Measurements from ENCODE around the gene ACTL10.

DNA sequence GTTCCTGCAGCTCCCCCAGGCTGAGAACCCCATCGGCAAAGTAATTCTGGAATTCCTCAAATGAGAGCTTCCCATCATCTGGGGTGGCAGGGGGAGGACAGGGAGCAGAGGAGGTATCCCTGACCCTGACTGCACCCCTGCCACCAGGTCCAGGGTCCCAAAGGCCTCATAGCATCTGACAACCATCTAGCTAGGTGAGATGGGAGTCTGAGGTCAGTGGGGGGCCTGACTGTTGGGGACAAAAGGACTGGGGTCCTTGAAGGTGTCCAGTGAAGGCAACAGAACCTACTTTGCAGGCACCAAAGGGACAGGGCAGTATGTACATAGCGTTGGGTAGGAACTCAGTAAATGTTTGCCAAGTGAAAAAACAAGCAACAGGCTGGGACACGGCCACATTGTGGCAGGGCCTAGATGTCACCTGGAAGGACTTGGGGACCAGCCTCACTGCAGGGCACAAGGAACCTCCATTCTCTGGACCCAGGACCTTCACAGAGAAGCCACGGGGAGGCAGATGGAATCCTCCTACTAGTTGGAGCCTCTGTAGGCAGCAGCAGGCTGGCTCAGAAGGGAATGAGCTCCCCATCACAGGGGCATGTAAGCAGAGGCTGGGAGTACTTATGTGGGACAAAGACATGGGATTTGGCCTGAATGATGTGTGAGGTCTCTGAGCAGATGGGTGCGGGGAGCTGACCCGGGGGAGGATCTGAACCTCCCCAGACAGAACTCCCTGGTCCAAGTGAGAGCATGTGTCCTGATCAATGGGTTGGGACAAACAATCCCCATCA lies 4.2 kb downstream of the ACTL10 start:
- no peak for TF ChIP-seq POLR2A (IDR thresholded peaks at IDR 0.05)
- TF ChIP-seq, protein P1, sequence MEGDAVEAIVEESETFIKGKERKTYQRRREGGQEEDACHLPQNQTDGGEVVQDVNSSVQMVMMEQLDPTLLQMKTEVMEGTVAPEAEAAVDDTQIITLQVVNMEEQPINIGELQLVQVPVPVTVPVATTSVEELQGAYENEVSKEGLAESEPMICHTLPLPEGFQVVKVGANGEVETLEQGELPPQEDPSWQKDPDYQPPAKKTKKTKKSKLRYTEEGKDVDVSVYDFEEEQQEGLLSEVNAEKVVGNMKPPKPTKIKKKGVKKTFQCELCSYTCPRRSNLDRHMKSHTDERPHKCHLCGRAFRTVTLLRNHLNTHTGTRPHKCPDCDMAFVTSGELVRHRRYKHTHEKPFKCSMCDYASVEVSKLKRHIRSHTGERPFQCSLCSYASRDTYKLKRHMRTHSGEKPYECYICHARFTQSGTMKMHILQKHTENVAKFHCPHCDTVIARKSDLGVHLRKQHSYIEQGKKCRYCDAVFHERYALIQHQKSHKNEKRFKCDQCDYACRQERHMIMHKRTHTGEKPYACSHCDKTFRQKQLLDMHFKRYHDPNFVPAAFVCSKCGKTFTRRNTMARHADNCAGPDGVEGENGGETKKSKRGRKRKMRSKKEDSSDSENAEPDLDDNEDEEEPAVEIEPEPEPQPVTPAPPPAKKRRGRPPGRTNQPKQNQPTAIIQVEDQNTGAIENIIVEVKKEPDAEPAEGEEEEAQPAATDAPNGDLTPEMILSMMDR (IDR thresholded peaks at IDR 0.05) = no peak
